Mucosa of descending colon (tissue), 3 donors: ENCODE results near the gene CAMK2D. TPM values are rescaled to one million over a fixed set of nuclear protein-coding genes. Genes with fewer than 3 reads are reported as not detected.

Experiments
- ATAC-seq: fragments of 200-7000 bp; cut with Tn5 transposase; one replicate; pipeline ENCODE4 v1.9.1; 2020; ENCODE audit warnings: mild to moderate bottlenecking, moderate library complexity
- DNase-seq, 3 donors: peaks; one replicate each; pipeline ENCODE4 v3.0.0-alpha.2; 2020
- H3K36me3 ChIP-seq: fragments of 200-600 bp; one replicate; pipeline ENCODE4 v1.8.0; 2021; ENCODE audit warnings: low read depth, mild to moderate bottlenecking
- H3K4me1 ChIP-seq: fragments of 200-600 bp; one replicate; pipeline ENCODE4 v1.8.0; 2021; ENCODE audit warnings: low read depth, mild to moderate bottlenecking
- H3K4me3 ChIP-seq: fragments of 200-600 bp; one replicate; pipeline ENCODE4 v1.8.0; 2021; ENCODE audit warnings: mild to moderate bottlenecking
- H3K9me3 ChIP-seq: fragments of 200-600 bp; one replicate; pipeline ENCODE4 v1.8.0; 2021; ENCODE audit warnings: mild to moderate bottlenecking
- CTCF ChIP-seq: fragments of 200-600 bp; IDR thresholded peaks from one replicate; pipeline ENCODE4 v1.8.0; 2022; ENCODE audit warnings: antibody characterized with exemption, mild to moderate bottlenecking
- intact Hi-C, 2 donors: fragments of 100-400 bp; cut with DNase I in 1 of 2; cut with micrococcal nuclease in 1 of 2; formaldehyde crosslinking; loops; one replicate each; pipeline versions ENCODE4 v1.11.0 to v1.11.1; 2022; cut with DNase I, micrococcal nuclease
- total RNA-seq, 3 donors: library from RNA; stranded (reverse); fragmentation: NEBNext Ultra II Directional in 2 of 3; extraction: Animal tissue kit (Norgen Biotek cat#: 25700) in 2 of 3; gene quantifications; one replicate each; pipeline versions ENCODE4 v1.2.1 to v1.2.4, GENCODE V29; 2021 to 2023
- donor health status: DM: no; HTN: no; CAD: no; lungs with moderate emphysema.
- donor health status: DM: no; HTN: no; CAD: no.
- donor health status: DM: no; HTN: yes; CAD: no.

Gene CAMK2D
- total RNA-seq, 3 donors from 2014 or later, result 59.8 to 83.0 (median 77.3) TPM

GRCh38 chr4:113478032-113478431 is 283.5 kb downstream of the CAMK2D start:
- intact Hi-C loops, result no loop called here
- Histone ChIP-seq H3K9me3 (peaks cover 7% of the 10 kb centered on the region), H3K36me3 (no peaks in the 10 kb centered on the region), H3K4me3 (no peak overlapping the region), H3K4me1 (no peaks in the 10 kb centered on the region)
- TF ChIP-seq CTCF, result no peak
- ATAC-seq, result no peak
- no peak for DNase-seq

DNA sequence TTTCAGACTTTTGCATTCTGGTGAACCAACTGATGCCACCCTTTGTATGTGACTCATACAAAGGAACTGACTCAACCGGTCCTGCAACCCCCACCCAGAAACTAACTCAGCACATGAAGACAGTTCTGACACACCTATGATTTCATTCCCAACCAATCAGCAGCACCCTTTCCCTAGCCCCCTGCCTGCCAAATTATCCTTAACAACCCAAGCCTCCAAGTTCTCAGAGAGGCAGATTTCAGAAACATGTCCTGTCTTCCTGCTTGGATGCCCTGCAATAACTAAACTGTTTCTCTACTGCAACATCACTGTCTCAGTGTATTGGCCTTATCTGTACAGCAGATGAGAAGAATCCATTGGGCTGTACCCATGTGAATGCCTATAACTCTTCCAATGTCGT is 284.7 kb downstream of the CAMK2D start:
- Histone ChIP-seq H3K4me3 (no peak overlapping the region), H3K4me1 (no peaks in the 10 kb centered on the region), H3K36me3 (no peaks in the 10 kb centered on the region), H3K9me3 (peaks cover 7% of the 10 kb centered on the region)
- TF ChIP-seq CTCF, result no peak
- ATAC-seq (no peak), DNase-seq (no peak)
- intact Hi-C loops, result no loop called here

DNA sequence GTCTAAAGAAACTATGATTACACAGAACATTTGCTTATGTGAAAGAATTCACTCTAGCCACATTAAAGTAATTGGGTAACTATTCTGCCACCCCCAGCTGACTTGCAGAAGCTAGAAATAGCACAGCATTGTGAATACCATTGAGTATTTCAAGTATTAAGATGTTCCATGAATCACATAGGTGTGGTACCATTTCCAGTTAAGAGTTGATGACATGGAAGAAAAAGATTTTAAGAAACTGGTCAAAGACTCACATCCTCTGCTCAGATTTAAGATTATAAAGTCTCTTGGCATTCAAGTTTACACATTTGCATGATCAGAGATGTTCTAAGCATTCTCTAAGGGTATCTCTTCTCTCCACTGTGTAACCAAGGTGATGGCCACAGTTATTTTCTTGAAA is 287.5 kb downstream of the CAMK2D start:
- no peak for TF ChIP-seq CTCF
- Histone ChIP-seq H3K4me1 (no peaks in the 10 kb centered on the region), H3K36me3 (no peaks in the 10 kb centered on the region), H3K9me3 (peaks cover 7% of the 10 kb centered on the region), H3K4me3 (no peak overlapping the region)
- intact Hi-C loops, result no loop called here
- no peak for ATAC-seq
- no peak for DNase-seq

GRCh38 chr4:113472864-113473263 is 288.7 kb downstream of the CAMK2D start:
- ATAC-seq (no peak), DNase-seq (no peak)
- no peak for TF ChIP-seq CTCF
- Histone ChIP-seq H3K36me3 (no peaks in the 10 kb centered on the region), H3K4me1 (no peaks in the 10 kb centered on the region), H3K4me3 (no peak overlapping the region), H3K9me3 (peaks cover 7% of the 10 kb centered on the region)
- intact Hi-C loops, result no loop called here

DNA sequence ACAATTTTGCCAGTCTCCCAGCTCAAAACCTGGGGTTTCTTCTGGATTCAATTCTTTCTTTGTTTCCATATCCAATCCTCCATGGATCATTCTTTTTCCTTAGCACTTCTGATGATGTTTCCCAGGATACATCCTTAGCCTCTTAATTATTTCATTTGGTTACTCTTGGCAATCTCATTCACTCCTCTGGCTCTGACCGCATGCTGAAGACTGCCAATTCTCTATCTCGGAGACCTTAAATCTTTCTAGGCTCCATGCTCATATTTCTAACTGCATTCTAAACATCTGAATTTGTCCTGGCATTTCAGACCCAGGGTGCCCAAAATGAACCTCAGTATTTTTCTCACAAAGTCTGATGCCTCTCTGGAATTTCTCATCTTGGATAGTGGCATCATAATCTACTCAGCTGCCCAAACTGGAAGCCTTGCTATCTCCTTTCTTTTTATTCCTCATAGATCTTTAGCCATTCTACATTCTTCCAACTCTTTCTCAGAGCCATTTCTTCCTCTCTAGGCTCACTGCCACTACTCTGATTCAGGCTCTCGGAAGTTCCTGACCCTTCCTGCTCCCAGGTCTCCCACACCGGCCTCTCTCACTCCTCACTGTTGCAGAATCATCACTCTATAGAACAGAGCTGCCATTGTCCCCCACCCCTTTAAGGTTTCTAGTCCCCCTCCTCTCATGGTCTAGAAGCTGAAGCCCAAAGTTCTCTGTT is 290.2 kb downstream of the CAMK2D start:
- intact Hi-C loops, result no loop called here
- Histone ChIP-seq H3K4me3 (no peak overlapping the region), H3K36me3 (no peaks in the 10 kb centered on the region), H3K9me3 (no peaks in the 10 kb centered on the region), H3K4me1 (no peaks in the 10 kb centered on the region)
- ATAC-seq, result no peak
- DNase-seq, result no peak
- TF ChIP-seq CTCF, result no peak

- intact Hi-C loops, result no loop called here
- TF ChIP-seq CTCF, result no peak
- Histone ChIP-seq H3K4me3 (no peak overlapping the region), H3K36me3 (no peaks in the 10 kb centered on the region), H3K9me3 (no peaks in the 10 kb centered on the region), H3K4me1 (no peaks in the 10 kb centered on the region)
- DNase-seq (no peak), ATAC-seq (peak; percentile 38)
These were observed 291.6 kb downstream of the CAMK2D start for GRCh38 chr4:113469926-113470325.
